HEK293T (cell line): ENCODE data around the gene HOXA7.

Experiments used
- CTCF ChIA-PET: fragments of 350-600 bp; formaldehyde crosslinking; extraction: SDS; loops from one replicate; lab custom pipeline; 2021; ENCODE audit warnings: antibody characterized with exemption, inconsistent platforms; lab: Yijun Ruan, JAX
- POLR2A ChIA-PET: fragments of 350-600 bp; formaldehyde crosslinking; extraction: SDS; loops from one replicate; lab custom pipeline; 2020; ENCODE audit warnings: antibody characterized with exemption, inconsistent platforms; lab: Yijun Ruan, JAX
- DNase-seq: peaks from one replicate; pipeline ENCODE4 v3.0.0; 2012; ENCODE audit warnings: mixed read lengths; ENCODE audit errors: extremely low spot score
- ARNT ChIP-seq: fragments of 450-650 bp; IDR thresholded peaks from 2 replicates; pipeline ENCODE4 v1.6.1; 2017; ENCODE audit warnings: mild to moderate bottlenecking
- BHLHE40 ChIP-seq: fragments of 450-650 bp; IDR thresholded peaks from 2 replicates; pipeline ENCODE4 v1.6.1; 2016; ENCODE audit warnings: mild to moderate bottlenecking, moderate library complexity, borderline replicate concordance
- CTBP1 ChIP-seq: fragments of 450-650 bp; IDR thresholded peaks from 2 replicates; pipeline ENCODE4 v1.6.1; 2016; ENCODE audit warnings: borderline replicate concordance
- ELF4 ChIP-seq: fragments of 450-650 bp; IDR thresholded peaks from 2 replicates; pipeline ENCODE4 v1.6.1; 2017; ENCODE audit warnings: antibody characterized with exemption
- FOXA1 ChIP-seq: fragments of 450-650 bp; IDR thresholded peaks from 2 replicates; pipeline ENCODE4 v1.6.1; 2016; ENCODE audit warnings: mild to moderate bottlenecking
- FOXK2 ChIP-seq: fragments of 450-650 bp; IDR thresholded peaks from 2 replicates; pipeline ENCODE4 v1.6.1; 2016; ENCODE audit warnings: mild to moderate bottlenecking
- FOXM1 ChIP-seq: fragments of 450-650 bp; IDR thresholded peaks from 2 replicates; pipeline ENCODE4 v1.6.1; 2017; ENCODE audit warnings: mild to moderate bottlenecking, borderline replicate concordance
- HDGF ChIP-seq: fragments of 450-650 bp; IDR thresholded peaks from 2 replicates; pipeline ENCODE4 v1.6.1; 2017; ENCODE audit warnings: antibody characterized with exemption, borderline replicate concordance
- L3MBTL2 ChIP-seq: fragments of 450-650 bp; conservative IDR thresholded peaks from 2 replicates; pipeline ENCODE4 v1.6.1; 2016; ENCODE audit warnings: mild to moderate bottlenecking
- LEF1 ChIP-seq: fragments of 450-650 bp; IDR thresholded peaks from 2 replicates; pipeline ENCODE4 v1.6.1; 2017; ENCODE audit warnings: mild to moderate bottlenecking, borderline replicate concordance
- NFRKB ChIP-seq: fragments of 450-650 bp; IDR thresholded peaks from 2 replicates; pipeline ENCODE4 v1.6.1; 2016; ENCODE audit warnings: mild to moderate bottlenecking, moderate library complexity
- SP1 ChIP-seq: fragments of 450-650 bp; IDR thresholded peaks from 2 replicates; pipeline ENCODE4 v1.6.1; 2017
- SUZ12 ChIP-seq: fragments of 450-650 bp; IDR thresholded peaks from 2 replicates; pipeline ENCODE4 v1.6.1; 2016; ENCODE audit warnings: mild to moderate bottlenecking
- TARDBP ChIP-seq: fragments of 450-650 bp; IDR thresholded peaks from 2 replicates; pipeline ENCODE4 v1.6.1; 2016
- ZNF384 ChIP-seq: fragments of 450-650 bp; IDR thresholded peaks from 2 replicates; pipeline ENCODE4 v1.6.1; 2016
- TF ChIP-seq, protein P1 (sequence below): fragments of 450-650 bp; IDR thresholded peaks from 2 replicates; pipeline ENCODE4 v1.6.1; 2016

The HOXA7 gene

DNA sequence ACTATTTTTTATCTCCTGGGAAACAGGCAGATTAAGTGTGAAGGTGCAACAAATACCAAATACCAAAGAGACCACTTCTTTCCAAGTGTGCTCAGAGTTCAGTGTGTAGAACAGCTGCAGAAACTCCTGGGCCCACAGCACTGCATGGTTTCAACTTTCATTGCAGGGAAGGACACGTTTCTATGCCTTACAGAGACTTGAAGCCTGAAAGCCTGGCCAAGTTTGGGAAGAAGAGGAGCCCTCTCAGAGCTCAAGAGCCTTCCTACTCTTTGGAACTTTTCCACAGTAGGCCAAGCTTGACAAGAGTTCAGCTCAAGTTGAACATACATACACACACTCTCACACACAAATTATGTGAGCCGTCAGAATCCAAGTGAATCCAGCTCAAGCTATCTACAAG, 28.4 kb downstream of the HOXA7 start:
- no peak for TF ChIP-seq SP1
- no peak for TF ChIP-seq ARNT
- no peak for TF ChIP-seq L3MBTL2
- TF ChIP-seq TARDBP: no peak
- TF ChIP-seq BHLHE40: no peak
- TF ChIP-seq HDGF: no peak
- TF ChIP-seq LEF1: no peak
- TF ChIP-seq, protein P1, sequence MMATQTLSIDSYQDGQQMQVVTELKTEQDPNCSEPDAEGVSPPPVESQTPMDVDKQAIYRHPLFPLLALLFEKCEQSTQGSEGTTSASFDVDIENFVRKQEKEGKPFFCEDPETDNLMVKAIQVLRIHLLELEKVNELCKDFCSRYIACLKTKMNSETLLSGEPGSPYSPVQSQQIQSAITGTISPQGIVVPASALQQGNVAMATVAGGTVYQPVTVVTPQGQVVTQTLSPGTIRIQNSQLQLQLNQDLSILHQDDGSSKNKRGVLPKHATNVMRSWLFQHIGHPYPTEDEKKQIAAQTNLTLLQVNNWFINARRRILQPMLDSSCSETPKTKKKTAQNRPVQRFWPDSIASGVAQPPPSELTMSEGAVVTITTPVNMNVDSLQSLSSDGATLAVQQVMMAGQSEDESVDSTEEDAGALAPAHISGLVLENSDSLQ: no peak
- TF ChIP-seq CTBP1: no peak
- no peak for TF ChIP-seq FOXM1
- no peak for TF ChIP-seq NFRKB
- TF ChIP-seq ELF4: no peak
- TF ChIP-seq FOXK2: no peak
- no peak for TF ChIP-seq SUZ12
- no peak for DNase-seq
- ChIA-PET CTCF (interaction anchor here (1.3 kb wide), 1 partner anchor 33 kb away, joined by 5 read pairs; no protein-coding TSS in a partner anchor), POLR2A (interaction anchor here (0.8 to 5.3 kb wide), 3 partner anchors 11 to 25 kb away, joined by 3 to 103 read pairs (median 3); partner anchors contain the start of gene HOXA3)

DNA sequence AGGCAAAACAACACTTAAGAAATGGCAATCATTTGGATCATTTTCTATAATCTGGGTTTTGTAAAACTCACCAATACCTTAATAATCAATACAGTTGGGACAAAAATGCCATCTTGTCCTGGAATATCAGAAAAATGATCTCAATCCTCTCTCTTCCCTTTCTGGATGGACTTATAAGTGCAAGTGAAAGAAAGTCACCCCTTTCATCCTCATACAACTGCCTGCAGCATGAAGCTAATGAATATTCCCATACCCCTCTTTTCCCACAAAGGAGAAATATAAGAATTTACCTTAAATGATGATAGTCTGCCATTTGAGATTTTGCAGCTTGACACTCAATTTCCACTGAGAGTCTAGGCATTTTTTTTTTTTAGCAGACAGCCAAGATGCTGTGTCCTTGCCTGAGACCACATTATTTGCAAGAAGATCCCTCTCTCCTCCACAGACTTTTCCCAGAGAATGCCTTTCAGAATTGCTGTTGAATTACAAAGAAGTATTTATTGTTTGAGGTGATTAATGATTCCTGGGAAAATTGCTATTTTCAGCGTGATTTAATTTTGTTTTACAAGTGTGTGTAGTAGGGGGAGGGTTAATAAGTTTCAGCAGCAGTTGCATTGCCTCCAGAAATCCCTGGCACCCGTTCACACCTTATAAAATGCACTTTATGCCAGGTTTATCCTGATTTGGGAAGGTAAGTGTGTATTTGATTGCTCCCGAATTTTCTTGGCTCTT, 29.7 kb downstream of the HOXA7 start:
- DNase-seq: no peak
- no peak for TF ChIP-seq HDGF
- TF ChIP-seq L3MBTL2: no peak
- TF ChIP-seq, protein P1: no peak
- no peak for TF ChIP-seq FOXA1
- no peak for TF ChIP-seq ELF4
- TF ChIP-seq CTBP1: no peak
- TF ChIP-seq NFRKB: no peak
- no peak for TF ChIP-seq FOXK2
- no peak for TF ChIP-seq TARDBP
- CTCF ChIA-PET: no interaction called here
- POLR2A ChIA-PET: interaction anchor here (0.8 to 1.0 kb wide), 3 partner anchors 11 to 13 kb away, joined by 3 to 4 read pairs (median 3); no protein-coding TSS in a partner anchor

DNA sequence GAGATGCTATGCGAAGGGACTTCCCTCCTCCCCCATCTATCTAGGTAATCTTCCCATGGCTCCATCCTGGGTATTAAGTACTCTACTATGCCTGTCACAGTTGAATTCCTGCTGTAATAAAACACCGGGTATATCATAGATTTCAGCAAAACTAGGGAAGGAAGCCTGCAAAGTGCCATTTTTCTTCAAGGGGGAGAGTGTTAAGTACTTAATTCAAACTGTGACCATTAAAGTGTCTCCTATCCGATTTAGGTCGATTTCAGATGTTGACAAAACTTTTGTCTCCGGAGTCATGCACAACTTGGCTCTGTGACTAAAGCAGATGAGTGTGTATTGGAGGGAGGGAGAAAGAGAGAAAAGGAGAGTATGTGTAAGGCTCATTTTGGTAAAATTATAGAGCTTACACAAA, 30.5 kb downstream of the HOXA7 start:
- DNase-seq: no peak
- TF ChIP-seq CTBP1 (no peak; the same call in 1 of the 2 replicates), ARNT (no peak), ZNF384 (no peak), LEF1 (no peak), L3MBTL2 (no peak), HDGF (no peak), TARDBP (no peak), NFRKB (no peak)
- TF ChIP-seq, protein P1: peak; percentile 72
- POLR2A ChIA-PET: interaction anchor here (0.8 to 1.0 kb wide), 2 partner anchors 11 to 13 kb away, joined by 3 to 4 read pairs; no protein-coding TSS in a partner anchor
- CTCF ChIA-PET: no interaction called here

DNA sequence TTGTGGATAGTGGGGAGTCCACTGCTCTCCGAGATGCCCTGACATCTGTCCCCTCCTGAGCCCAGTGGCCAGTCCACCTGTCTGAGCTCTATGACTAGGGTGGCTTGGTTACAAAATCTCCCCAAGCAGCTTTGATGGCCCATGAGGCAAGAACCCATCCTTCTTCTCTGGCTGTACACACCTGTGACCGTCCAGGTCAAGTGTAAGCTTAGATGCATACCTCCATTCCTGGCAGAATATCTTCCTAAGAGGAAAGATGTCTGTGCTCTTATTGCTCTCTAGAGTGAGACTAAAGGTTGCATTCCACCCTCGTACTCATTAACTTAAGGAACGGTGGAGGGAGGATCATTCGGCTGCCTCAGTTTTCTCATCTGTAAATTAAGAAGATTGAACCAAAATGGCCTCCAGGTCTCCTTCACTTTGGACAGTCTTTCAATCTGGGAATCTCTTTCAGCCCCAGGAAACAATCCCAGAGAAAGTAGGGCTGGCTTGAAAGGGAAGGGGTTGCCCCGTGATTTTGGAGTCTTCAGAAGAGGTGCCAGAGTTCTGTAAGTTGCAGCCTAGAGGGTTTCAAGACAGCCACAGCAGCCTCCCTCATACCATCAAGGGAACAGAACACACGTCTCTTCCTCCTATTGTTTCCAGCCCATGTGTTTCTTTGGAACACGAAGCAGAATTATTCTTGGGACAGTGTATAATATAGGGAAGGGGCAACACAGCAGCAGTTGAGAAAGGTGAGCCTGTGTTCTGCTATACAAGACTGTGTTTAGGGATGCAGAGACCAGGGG, 31.4 kb downstream of the HOXA7 start:
- no peak for DNase-seq

DNA sequence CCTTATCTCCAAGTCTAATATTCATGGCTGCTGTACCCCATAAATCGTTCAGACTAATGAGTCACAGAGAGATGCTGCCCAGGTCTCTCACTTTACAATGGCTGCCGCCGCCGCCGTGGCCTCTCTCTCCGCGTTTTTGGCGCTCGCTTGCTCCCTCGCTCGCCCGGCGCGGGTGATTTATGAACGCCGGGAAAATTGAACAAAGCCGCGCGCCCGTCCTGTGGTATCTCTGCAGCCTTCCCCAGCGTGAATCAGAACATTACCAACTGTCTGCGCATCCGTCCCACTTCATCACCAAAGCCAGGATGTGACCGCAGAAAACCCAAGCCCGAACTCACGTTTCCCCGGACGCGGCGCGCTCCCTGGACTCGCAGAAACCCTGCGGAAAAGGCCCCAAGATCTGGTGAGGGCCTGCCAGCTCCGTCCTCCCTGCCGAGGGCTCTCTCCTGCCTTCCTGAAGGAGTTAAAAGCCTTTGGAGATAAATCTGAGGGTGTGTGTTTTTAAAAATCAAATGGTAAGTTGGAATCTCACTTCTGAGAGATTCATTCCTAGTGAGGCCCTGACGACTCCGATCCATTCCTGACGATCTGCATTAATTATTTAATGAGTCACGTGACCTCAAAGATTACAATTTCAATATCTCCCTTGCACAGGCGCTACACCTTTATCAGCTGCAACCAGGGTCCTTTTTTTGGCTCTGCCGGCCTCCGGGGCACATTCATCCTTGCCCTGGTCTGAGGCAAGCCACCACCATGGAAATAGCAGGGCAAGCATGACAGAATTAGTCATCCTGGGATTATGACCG, 32.2 kb downstream of the HOXA7 start:
- ChIA-PET POLR2A (interaction anchor here (1.1 kb wide), 1 partner anchor 9 kb away, joined by 3 read pairs; no protein-coding TSS in a partner anchor), CTCF (no interaction called here)
- DNase-seq: no peak
- no peak for TF ChIP-seq SP1
- TF ChIP-seq FOXM1: no peak
- no peak for TF ChIP-seq BHLHE40
- TF ChIP-seq TARDBP: no peak
- no peak for TF ChIP-seq SUZ12
- no peak for TF ChIP-seq NFRKB
- no peak for TF ChIP-seq L3MBTL2
- TF ChIP-seq LEF1: no peak
- TF ChIP-seq, protein P1: no peak
- no peak for TF ChIP-seq ARNT
- no peak for TF ChIP-seq ELF4
- TF ChIP-seq FOXA1: no peak
- no peak for TF ChIP-seq ZNF384
- no peak for TF ChIP-seq CTBP1
- TF ChIP-seq FOXK2: no peak
- no peak for TF ChIP-seq HDGF

More for the DNA sequence above, 31.4 kb downstream of the HOXA7 start:
- TF ChIP-seq SUZ12: no peak
- TF ChIP-seq BHLHE40: no peak
- TF ChIP-seq ZNF384: no peak
- no peak for TF ChIP-seq L3MBTL2
- TF ChIP-seq FOXK2: no peak
- POLR2A ChIA-PET: interaction anchor here (1.1 kb wide), 1 partner anchor 10 kb away, joined by 3 read pairs; no protein-coding TSS in a partner anchor
- CTCF ChIA-PET: no interaction called here
